Stimulated activated CD8-positive, alpha-beta memory T cell treated with anti-CD3 and anti-CD28 coated beads, Interleukin-7, amount 100 ng/mL, for 48 hours (primary cell): Measurements from ENCODE around the gene GLIS2.

ENCODE experiments used
- DNase-seq, 2 donors: peaks; one replicate each; pipeline ENCODE4 v3.0.0-alpha.2; 2020; ENCODE audit warnings: low read depth in 1 of 2; ENCODE audit errors: extremely low read depth in 1 of 2

The GLIS2 gene

GRCh38 chr16:4295581-4295980 lies 20.3 kb upstream of the GLIS2 start:
- no peak for DNase-seq

GRCh38 chr16:4297480-4297879 lies 18.4 kb upstream of the GLIS2 start:
- DNase-seq: no peak

- DNase-seq: no peak
Measured at GRCh38 chr16:4298761-4299522, 16.9 kb upstream of the GLIS2 start.

- DNase-seq: no peak
Measured at GRCh38 chr16:4301177-4301576, 14.7 kb upstream of the GLIS2 start.

GRCh38 chr16:4301968-4302367 lies 13.9 kb upstream of the GLIS2 start:
- no peak for DNase-seq

GRCh38 chr16:4303973-4304372 lies 11.9 kb upstream of the GLIS2 start:
- DNase-seq: no peak

- DNase-seq: peak in 1 of 2 donors; percentile 24
Measured at GRCh38 chr16:4306470-4307214, 9.2 kb upstream of the GLIS2 start.

- DNase-seq: peak; percentile 90 to 93
Measured at GRCh38 chr16:4307215-4308037, 8.4 kb upstream of the GLIS2 start.

GRCh38 chr16:4309102-4309832 lies 6.6 kb upstream of the GLIS2 start:
- DNase-seq: no peak

GRCh38 chr16:4309833-4310266 lies 6.0 kb upstream of the GLIS2 start:
- DNase-seq: peak in 1 of 2 donors; percentile 48

- no peak for DNase-seq
Measured at GRCh38 chr16:4313563-4314531, 2.0 kb upstream of the GLIS2 start.

- DNase-seq: no peak
Measured at GRCh38 chr16:4314532-4315185, 1.2 kb upstream of the GLIS2 start.

GRCh38 chr16:4316108-4316863 lies 419 bp downstream of the GLIS2 start:
- DNase-seq: no peak

GRCh38 chr16:4316864-4317531 lies 1.1 kb downstream of the GLIS2 start:
- no peak for DNase-seq

- DNase-seq: no peak
Measured at GRCh38 chr16:4317532-4318450, 1.9 kb downstream of the GLIS2 start.

GRCh38 chr16:4318451-4318910 lies 2.6 kb downstream of the GLIS2 start:
- no peak for DNase-seq

- DNase-seq: no peak
Measured at GRCh38 chr16:4318967-4319366, 3.1 kb downstream of the GLIS2 start.
